HEK293 (cell line): ENCODE measurements around the gene REV3L.
A peak's percentile ranks its signal among the peaks of the same experiment; 100 is the strongest.

ENCODE experiments used
- CTCF ChIA-PET: fragments of 350-600 bp; formaldehyde crosslinking; extraction: SDS; loops from one replicate; lab custom pipeline; 2021; ENCODE audit warnings: antibody characterized with exemption; lab: Yijun Ruan, JAX
- POLR2A ChIA-PET: fragments of 300-600 bp; formaldehyde crosslinking; extraction: SDS; loops from one replicate; lab custom pipeline; 2020; ENCODE audit warnings: antibody characterized with exemption, inconsistent platforms; lab: Yijun Ruan, JAX
- H3K27ac ChIP-seq: fragments of 200-500 bp; sonication (Bioruptor generic); 2 replicates; pipeline ENCODE4 v1.5.1; 2014; ENCODE audit warnings: low read depth, low read length, control low read depth, inconsistent platforms; ENCODE audit errors: extremely low read depth
- H3K36me3 ChIP-seq, 2 experiments: fragments of 200-500 bp in 1 of 2; sonication (Bioruptor generic) in 1 of 2; 1 replicate in 1 of 2; 2 replicates in 1 of 2; pipeline ENCODE4 v1.5.1; 2014 to 2017; ENCODE audit warnings: inconsistent platforms in 2 of 2, low read length in 2 of 2; ENCODE audit not compliant: control insufficient read depth in 2 of 2, insufficient read depth in 1 of 2
- H3K4me1 ChIP-seq: fragments of 200-500 bp; sonication (Bioruptor generic); 2 replicates; pipeline ENCODE4 v1.5.1; 2014; ENCODE audit warnings: mild to moderate bottlenecking, low read length, inconsistent platforms; ENCODE audit not compliant: control insufficient read depth, insufficient read depth
- H3K4me3 ChIP-seq: 2 replicates; pipeline ENCODE4 v1.5.1; 2011; ENCODE audit warnings: low read depth, mild to moderate bottlenecking, control low read depth, low read length, moderate library complexity
- H3K9me3 ChIP-seq: fragments of 200-500 bp; sonication (Bioruptor generic); 2 replicates; pipeline ENCODE4 v1.5.1; 2014; ENCODE audit warnings: low read depth, low read length, inconsistent platforms; ENCODE audit not compliant: control insufficient read depth, insufficient read depth
- IKZF3 ChIP-seq: fragments of 450-650 bp; IDR thresholded peaks from 2 replicates; pipeline ENCODE4 v1.5.0; 2018; ENCODE audit warnings: missing biosample characterization, mild to moderate bottlenecking, missing genetic modification characterization, moderate library complexity
- PRDM6 ChIP-seq: fragments of 450-650 bp; formaldehyde crosslinking; IDR thresholded peaks from 2 replicates; pipeline ENCODE4 v1.5.1; 2017; ENCODE audit warnings: missing biosample characterization, missing genetic modification characterization
- REPIN1 ChIP-seq: fragments of 450-650 bp; formaldehyde crosslinking; IDR thresholded peaks from 2 replicates; pipeline ENCODE4 v1.5.1; 2017; ENCODE audit warnings: missing biosample characterization, missing genetic modification characterization, low read depth
- WT1 ChIP-seq: fragments of 450-650 bp; formaldehyde crosslinking; IDR thresholded peaks from 2 replicates; pipeline ENCODE4 v1.5.1; 2016; ENCODE audit warnings: missing biosample characterization, missing genetic modification characterization
- ZBTB1 ChIP-seq: fragments of 450-650 bp; formaldehyde crosslinking; IDR thresholded peaks from 2 replicates; pipeline ENCODE4 v1.5.1; 2016; ENCODE audit warnings: missing biosample characterization, missing genetic modification characterization
- ZNF138 ChIP-seq: fragments of 450-650 bp; formaldehyde crosslinking; IDR thresholded peaks from 2 replicates; pipeline ENCODE4 v1.5.1; 2016; ENCODE audit warnings: missing biosample characterization, missing genetic modification characterization, borderline replicate concordance
- ZNF2 ChIP-seq: fragments of 450-650 bp; formaldehyde crosslinking; IDR thresholded peaks from 2 replicates; pipeline ENCODE4 v1.5.1; 2016; ENCODE audit warnings: missing biosample characterization, missing genetic modification characterization
- ZNF404 ChIP-seq: fragments of 450-650 bp; formaldehyde crosslinking; IDR thresholded peaks from 2 replicates; pipeline ENCODE4 v1.5.1; 2017; ENCODE audit warnings: missing biosample characterization, missing genetic modification characterization
- ZNF514 ChIP-seq: fragments of 450-650 bp; formaldehyde crosslinking; IDR thresholded peaks from 2 replicates; pipeline ENCODE4 v1.5.1; 2016; ENCODE audit warnings: missing biosample characterization, missing genetic modification characterization
- ZNF529 ChIP-seq: fragments of 450-650 bp; formaldehyde crosslinking; IDR thresholded peaks from 2 replicates; pipeline ENCODE4 v1.5.1; 2017; ENCODE audit warnings: missing genetic modification characterization, missing biosample characterization; ENCODE audit not compliant: insufficient replicate concordance
- ZNF585B ChIP-seq: fragments of 450-650 bp; formaldehyde crosslinking; IDR thresholded peaks from 2 replicates; pipeline ENCODE4 v1.5.1; 2016; ENCODE audit warnings: missing biosample characterization, missing genetic modification characterization
- ZNF596 ChIP-seq: fragments of 450-650 bp; IDR thresholded peaks from 2 replicates; pipeline ENCODE4 v1.5.0; 2018; ENCODE audit warnings: missing biosample characterization, mild to moderate bottlenecking, missing genetic modification characterization, moderate library complexity
- ZNF600 ChIP-seq: fragments of 450-650 bp; formaldehyde crosslinking; IDR thresholded peaks from 2 replicates; pipeline ENCODE4 v1.5.1; 2016; ENCODE audit warnings: missing biosample characterization, missing genetic modification characterization
- TF ChIP-seq, protein P1 (sequence below): fragments of 450-650 bp; formaldehyde crosslinking; IDR thresholded peaks from 2 replicates; pipeline ENCODE4 v1.5.1; 2016; ENCODE audit warnings: missing biosample characterization, missing genetic modification characterization
- TF ChIP-seq, protein P2 (sequence below): fragments of 450-650 bp; formaldehyde crosslinking; optimal IDR thresholded peaks from 2 replicates; pipeline ENCODE3; 2016; ENCODE audit warnings: missing biosample characterization, mild to moderate bottlenecking, missing genetic modification characterization
- TF ChIP-seq, protein P3 (sequence below): fragments of 450-650 bp; formaldehyde crosslinking; IDR thresholded peaks from 2 replicates; pipeline ENCODE4 v1.5.1; 2016; ENCODE audit warnings: missing biosample characterization, missing genetic modification characterization
- TF ChIP-seq, protein P4 (sequence below): fragments of 450-650 bp; formaldehyde crosslinking; IDR thresholded peaks from 2 replicates; pipeline ENCODE4 v1.5.1; 2016; ENCODE audit warnings: missing biosample characterization, missing genetic modification characterization

REV3L gene

DNA sequence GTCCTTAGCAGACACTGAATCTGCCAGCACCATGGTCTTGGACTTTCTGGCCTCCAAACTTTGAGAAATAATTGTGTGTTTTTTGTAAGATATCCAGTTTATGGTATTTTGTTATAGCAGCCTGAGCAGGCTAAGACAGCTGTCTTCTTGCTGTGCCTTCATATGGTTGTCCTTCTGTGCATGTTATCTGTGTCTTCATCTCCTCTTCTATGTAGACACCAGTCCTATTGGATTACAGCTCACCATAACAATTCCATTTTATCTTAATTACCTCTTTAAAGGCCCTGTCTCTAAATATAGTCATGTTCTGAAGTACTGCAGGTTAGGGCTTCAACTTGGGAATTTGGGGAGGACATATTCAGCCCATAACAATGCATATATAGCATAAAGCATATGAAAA lies 44.3 kb upstream of the REV3L start (continued):
- TF ChIP-seq, protein P1, sequence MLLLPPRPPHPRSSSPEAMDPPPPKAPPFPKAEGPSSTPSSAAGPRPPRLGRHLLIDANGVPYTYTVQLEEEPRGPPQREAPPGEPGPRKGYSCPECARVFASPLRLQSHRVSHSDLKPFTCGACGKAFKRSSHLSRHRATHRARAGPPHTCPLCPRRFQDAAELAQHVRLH (tag by site-specific recombination): no peak

- CTCF ChIA-PET: no interaction called here
- Histone ChIP-seq H3K4me1 (peaks cover 3% of the 10 kb centered on the region; the same call in 1 of the 2 replicates), H3K9me3 (no peaks in the 10 kb centered on the region), H3K27ac (no peak overlapping the region), H3K36me3 (no peaks in the 10 kb centered on the region), H3K4me3 (no peak overlapping the region)
- peak; percentile 41 for TF ChIP-seq PRDM6
- TF ChIP-seq, protein P2, sequence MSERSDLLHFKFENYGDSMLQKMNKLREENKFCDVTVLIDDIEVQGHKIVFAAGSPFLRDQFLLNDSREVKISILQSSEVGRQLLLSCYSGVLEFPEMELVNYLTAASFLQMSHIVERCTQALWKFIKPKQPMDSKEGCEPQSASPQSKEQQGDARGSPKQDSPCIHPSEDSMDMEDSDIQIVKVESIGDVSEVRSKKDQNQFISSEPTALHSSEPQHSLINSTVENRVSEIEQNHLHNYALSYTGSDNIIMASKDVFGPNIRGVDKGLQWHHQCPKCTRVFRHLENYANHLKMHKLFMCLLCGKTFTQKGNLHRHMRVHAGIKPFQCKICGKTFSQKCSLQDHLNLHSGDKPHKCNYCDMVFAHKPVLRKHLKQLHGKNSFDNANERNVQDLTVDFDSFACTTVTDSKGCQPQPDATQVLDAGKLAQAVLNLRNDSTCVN (tag by site-specific recombination): no peak
- POLR2A ChIA-PET: no interaction called here
Measured at GRCh38 chr6:111524735-111525134, 41.7 kb upstream of the REV3L start.

- ChIA-PET POLR2A (interaction anchor here (1.5 kb wide), 1 partner anchor 28 kb away, joined by 4 read pairs; no protein-coding TSS in a partner anchor), CTCF (interaction anchor here (0.6 kb wide), 1 partner anchor 167 kb away, joined by 3 read pairs; no protein-coding TSS in a partner anchor)
- no peak overlapping the region for H3K27ac ChIP-seq
- no peak for TF ChIP-seq ZNF404
- TF ChIP-seq, protein P3, sequence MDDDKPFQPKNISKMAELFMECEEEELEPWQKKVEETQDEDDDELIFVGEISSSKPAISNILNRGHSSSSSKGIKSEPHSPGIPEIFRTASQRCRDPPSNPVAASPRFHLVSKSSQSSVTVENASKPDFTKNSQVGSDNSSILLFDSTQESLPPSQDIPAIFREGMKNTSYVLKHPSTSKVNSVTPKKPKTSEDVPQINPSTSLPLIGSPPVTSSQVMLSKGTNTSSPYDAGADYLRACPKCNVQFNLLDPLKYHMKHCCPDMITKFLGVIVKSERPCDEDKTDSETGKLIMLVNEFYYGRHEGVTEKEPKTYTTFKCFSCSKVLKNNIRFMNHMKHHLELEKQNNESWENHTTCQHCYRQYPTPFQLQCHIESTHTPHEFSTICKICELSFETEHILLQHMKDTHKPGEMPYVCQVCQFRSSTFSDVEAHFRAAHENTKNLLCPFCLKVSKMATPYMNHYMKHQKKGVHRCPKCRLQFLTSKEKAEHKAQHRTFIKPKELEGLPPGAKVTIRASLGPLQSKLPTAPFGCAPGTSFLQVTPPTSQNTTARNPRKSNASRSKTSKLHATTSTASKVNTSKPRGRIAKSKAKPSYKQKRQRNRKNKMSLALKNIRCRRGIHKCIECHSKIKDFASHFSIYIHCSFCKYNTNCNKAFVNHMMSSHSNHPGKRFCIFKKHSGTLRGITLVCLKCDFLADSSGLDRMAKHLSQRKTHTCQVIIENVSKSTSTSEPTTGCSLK (tag by site-specific recombination): no peak
- no peak for TF ChIP-seq ZNF514
- TF ChIP-seq ZNF529 (tag by site-specific recombination): no peak
- TF ChIP-seq ZNF2 (tag by site-specific recombination): no peak
- TF ChIP-seq WT1 (tag by site-specific recombination): no peak
- TF ChIP-seq REPIN1 (tag by site-specific recombination): no peak
- no peak for TF ChIP-seq ZNF138 (tag by site-specific recombination)
- H3K4me1 ChIP-seq: peaks cover 3% of the 10 kb centered on the region; the same call in 1 of the 2 replicates
- H3K36me3 ChIP-seq: no peaks in the 10 kb centered on the region
- no peak overlapping the region for H3K4me3 ChIP-seq
- no peaks in the 10 kb centered on the region for H3K9me3 ChIP-seq
Measured at GRCh38 chr6:111524252-111524651, 41.2 kb upstream of the REV3L start.

DNA sequence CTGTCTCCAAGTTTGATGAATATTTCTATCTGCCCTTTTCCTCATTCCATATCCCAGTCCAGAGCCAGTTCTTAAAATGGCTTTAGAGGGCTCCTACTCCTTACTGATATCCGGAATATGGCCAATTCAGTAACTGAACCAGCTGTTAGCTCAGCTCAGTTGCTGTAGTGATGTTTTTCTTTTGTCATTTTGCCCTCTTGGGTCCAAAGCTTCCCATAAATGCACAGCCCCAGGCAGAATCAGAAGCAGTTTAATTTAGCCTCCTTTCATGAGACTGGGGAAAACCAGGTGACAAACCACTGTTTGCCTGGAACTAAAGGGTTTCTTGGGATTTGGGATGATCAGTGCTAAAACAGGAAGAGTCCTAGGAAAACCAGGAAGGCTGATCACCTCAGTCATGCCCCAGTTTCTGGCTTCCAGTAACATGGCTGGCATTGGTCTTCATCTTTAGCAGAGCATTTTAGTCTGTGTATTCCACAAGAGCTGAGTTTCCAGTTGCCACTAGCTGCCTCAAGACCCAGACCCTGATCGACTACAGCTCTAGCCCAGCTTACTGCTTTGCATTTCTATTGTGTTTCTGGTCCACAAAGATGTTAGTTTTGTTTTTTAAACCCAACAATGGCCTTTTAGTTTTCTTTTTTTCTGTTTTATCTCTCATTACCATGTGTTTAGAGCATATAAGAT lies 40.6 kb upstream of the REV3L start:
- H3K4me1 ChIP-seq: peaks cover 3% of the 10 kb centered on the region; the same call in 1 of the 2 replicates
- ChIA-PET CTCF (interaction anchor here (0.6 kb wide), 1 partner anchor 166 kb away, joined by 3 read pairs; no protein-coding TSS in a partner anchor), POLR2A (interaction anchor here (1.5 kb wide), 1 partner anchor 29 kb away, joined by 4 read pairs; no protein-coding TSS in a partner anchor)
- H3K4me3 ChIP-seq: no peak overlapping the region
- no peaks in the 10 kb centered on the region for H3K36me3 ChIP-seq
- H3K9me3 ChIP-seq: no peaks in the 10 kb centered on the region
- TF ChIP-seq ZNF596 (tag by site-specific recombination) (no peak), ZBTB1 (no peak), IKZF3 (tag by site-specific recombination) (peak; percentile 56; the same call in 1 of the 2 replicates), ZNF600 (tag by site-specific recombination) (peak; percentile 21; the same call in 1 of the 2 replicates), ZNF585B (tag by site-specific recombination) (peak; percentile 31; the same call in 1 of the 2 replicates)
- TF ChIP-seq, protein P4, sequence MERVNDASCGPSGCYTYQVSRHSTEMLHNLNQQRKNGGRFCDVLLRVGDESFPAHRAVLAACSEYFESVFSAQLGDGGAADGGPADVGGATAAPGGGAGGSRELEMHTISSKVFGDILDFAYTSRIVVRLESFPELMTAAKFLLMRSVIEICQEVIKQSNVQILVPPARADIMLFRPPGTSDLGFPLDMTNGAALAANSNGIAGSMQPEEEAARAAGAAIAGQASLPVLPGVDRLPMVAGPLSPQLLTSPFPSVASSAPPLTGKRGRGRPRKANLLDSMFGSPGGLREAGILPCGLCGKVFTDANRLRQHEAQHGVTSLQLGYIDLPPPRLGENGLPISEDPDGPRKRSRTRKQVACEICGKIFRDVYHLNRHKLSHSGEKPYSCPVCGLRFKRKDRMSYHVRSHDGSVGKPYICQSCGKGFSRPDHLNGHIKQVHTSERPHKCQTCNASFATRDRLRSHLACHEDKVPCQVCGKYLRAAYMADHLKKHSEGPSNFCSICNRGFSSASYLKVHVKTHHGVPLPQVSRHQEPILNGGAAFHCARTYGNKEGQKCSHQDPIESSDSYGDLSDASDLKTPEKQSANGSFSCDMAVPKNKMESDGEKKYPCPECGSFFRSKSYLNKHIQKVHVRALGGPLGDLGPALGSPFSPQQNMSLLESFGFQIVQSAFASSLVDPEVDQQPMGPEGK (tag by site-specific recombination): no peak
- H3K27ac ChIP-seq: no peak overlapping the region
